GM10266 (cell line): ENCODE measurements around the gene MTCL1.
A peak's percentile ranks its signal among the peaks of the same experiment; 100 is the strongest.

Experiments
- DNase-seq: peaks from one replicate; pipeline ENCODE4 v3.0.0; 2012; ENCODE audit errors: extremely low spot score
- CTCF ChIP-seq: IDR thresholded peaks from 2 replicates; pipeline ENCODE4 v1.5.1; 2012; ENCODE audit warnings: mild to moderate bottlenecking, low read depth; ENCODE audit not compliant: control insufficient read depth, insufficient read depth; ENCODE audit errors: missing control alignments

MTCL1 gene

GRCh38 chr18:8705238-8705960, at the start of gene MTCL1:
Gene MTCL1, plus strand, starts transcription at chr18:8705556. Its CDS starts 105 bp downstream, at chr18:8705661.
- no peak for TF ChIP-seq CTCF
- DNase-seq = peak; percentile 82

GRCh38 chr18:8656232-8656631, 49.1 kb upstream of the MTCL1 start:
- no peak for DNase-seq

GRCh38 chr18:8657050-8657820, 48.1 kb upstream of the MTCL1 start:
- TF ChIP-seq CTCF = no peak
- DNase-seq = no peak

More at GRCh38 chr18:8656232-8656631, 49.1 kb upstream of the MTCL1 start:
- TF ChIP-seq CTCF = no peak

GRCh38 chr18:8657873-8658470, 47.4 kb upstream of the MTCL1 start:
- TF ChIP-seq CTCF = no peak
- DNase-seq = no peak

GRCh38 chr18:8658858-8659485, 46.4 kb upstream of the MTCL1 start:
- no peak for TF ChIP-seq CTCF
- DNase-seq = no peak

- TF ChIP-seq CTCF = no peak
- no peak for DNase-seq
These were observed 45.6 kb upstream of the MTCL1 start for GRCh38 chr18:8659609-8660242.
